Common myeloid progenitor, CD34-positive (primary cell): ENCODE measurements around the gene ECM1.

Experiments used
- CTCF ChIA-PET: fragments of 350-600 bp; sonication (Branson Sonifier 250); formaldehyde crosslinking; loops from one replicate; lab custom pipeline; 2021; ENCODE audit warnings: antibody characterized with exemption; lab: Charles Lee
- POLR2A ChIA-PET: fragments of 350-600 bp; sonication (Branson Sonifier 250); formaldehyde crosslinking; loops from one replicate; lab custom pipeline; 2021; ENCODE audit warnings: antibody characterized with exemption; lab: Charles Lee
- DNase-seq, 3 donors: peaks; one replicate each; pipeline versions ENCODE4 v3.0.0 to v3.0.0-alpha.2; 2013
- H3K27ac ChIP-seq, 2 experiments: 1 replicate in 1 of 2; 2 replicates in 1 of 2; pipeline ENCODE4 v1.7.0; 2013; ENCODE audit warnings: inconsistent platforms in 2 of 2, low read length in 2 of 2, mild to moderate bottlenecking in 2 of 2, low read depth in 1 of 2, moderate library complexity in 1 of 2; ENCODE audit not compliant: severe bottlenecking in 2 of 2, insufficient read depth in 1 of 2, poor library complexity in 1 of 2
- H3K27me3 ChIP-seq, 5 experiments: replicated peaks in 2 of 5; 1 replicate in 3 of 5; 2 replicates in 2 of 5; pipeline versions ENCODE4 v1.6.1 to v1.7.0; 2013; ENCODE audit warnings: low read length in 4 of 5, mild to moderate bottlenecking in 2 of 5, moderate library complexity in 2 of 5, inconsistent platforms in 1 of 5; ENCODE audit not compliant: insufficient read depth in 5 of 5, control insufficient read depth in 4 of 5
- H3K36me3 ChIP-seq, 4 experiments: 1 replicate in 2 of 4; 2 replicates in 2 of 4; pipeline versions ENCODE4 v1.6.1 to v1.7.0; 2013; ENCODE audit warnings: low read length in 3 of 4, control low read depth in 1 of 4, mild to moderate bottlenecking in 1 of 4; ENCODE audit not compliant: control insufficient read depth in 4 of 4, insufficient read depth in 4 of 4
- H3K4me1 ChIP-seq, 4 experiments: 1 replicate in 3 of 4; 2 replicates in 1 of 4; pipeline versions ENCODE4 v1.6.1 to v1.7.1; 2013; ENCODE audit warnings: low read length in 3 of 4, mild to moderate bottlenecking in 3 of 4, control low read depth in 1 of 4, inconsistent platforms in 1 of 4, moderate library complexity in 1 of 4; ENCODE audit not compliant: control insufficient read depth in 4 of 4, insufficient read depth in 4 of 4; ENCODE audit errors: control extremely low read depth in 1 of 4
- H3K4me3 ChIP-seq, 7 experiments: 1 replicate in 4 of 7; 2 replicates in 3 of 7; pipeline versions ENCODE4 v1.5.1 to v1.7.0; 2013; ENCODE audit warnings: mild to moderate bottlenecking in 7 of 7, low read length in 6 of 7, moderate library complexity in 6 of 7, inconsistent platforms in 2 of 7, low read depth in 2 of 7, control low read depth in 1 of 7; ENCODE audit not compliant: insufficient read depth in 4 of 7, control insufficient read depth in 1 of 7; ENCODE audit errors: extremely low read depth in 1 of 7
- H3K9me3 ChIP-seq, 5 experiments: 1 replicate in 4 of 5; 2 replicates in 1 of 5; pipeline versions ENCODE4 v1.6.1 to v1.7.1; 2013; ENCODE audit warnings: low read length in 4 of 5, mild to moderate bottlenecking in 2 of 5, inconsistent platforms in 1 of 5, low read depth in 1 of 5, moderate library complexity in 1 of 5; ENCODE audit not compliant: control insufficient read depth in 4 of 5, insufficient read depth in 2 of 5; ENCODE audit errors: control extremely low read depth in 1 of 5
- WGBS: methylation state at CpG from one replicate; pipeline ENCODE4 v1.1.5; 2013; ENCODE audit not compliant: insufficient coverage; 5-methylcytosine and 5-hydroxymethylcytosine counted together

The ECM1 gene

GRCh38 chr1:150551784-150552127, 43.8 kb downstream of the ECM1 start:
- no peak overlapping the region for H3K27ac ChIP-seq
- H3K9me3 ChIP-seq = no peaks in the 10 kb centered on the region
- DNase-seq = peak in 2 of 3 donors; percentile 41 to 46
- peak overlapping the region in 1 of 7 experiments; percentile 13 for H3K4me3 ChIP-seq
- ChIA-PET CTCF (interaction anchor here (0.6 to 10.5 kb wide), 13 partner anchors 7 to 503 kb away, joined by 3 to 59 read pairs (median 3); no protein-coding TSS in a partner anchor), POLR2A (interaction anchor here (0.5 to 1.0 kb wide), 2 partner anchors 9 to 189 kb away, joined by 3 read pairs; no protein-coding TSS in a partner anchor)
- no CpG with 5 or more reads among the region's 1 CpG for WGBS
- no peaks in the 10 kb centered on the region for H3K27me3 ChIP-seq
- H3K36me3 ChIP-seq = peaks cover 4 to 12% (median 11%) of the 10 kb centered on the region in 4 experiments
- peaks cover 4 to 57% (median 48%) of the 10 kb centered on the region in 4 experiments for H3K4me1 ChIP-seq

DNA sequence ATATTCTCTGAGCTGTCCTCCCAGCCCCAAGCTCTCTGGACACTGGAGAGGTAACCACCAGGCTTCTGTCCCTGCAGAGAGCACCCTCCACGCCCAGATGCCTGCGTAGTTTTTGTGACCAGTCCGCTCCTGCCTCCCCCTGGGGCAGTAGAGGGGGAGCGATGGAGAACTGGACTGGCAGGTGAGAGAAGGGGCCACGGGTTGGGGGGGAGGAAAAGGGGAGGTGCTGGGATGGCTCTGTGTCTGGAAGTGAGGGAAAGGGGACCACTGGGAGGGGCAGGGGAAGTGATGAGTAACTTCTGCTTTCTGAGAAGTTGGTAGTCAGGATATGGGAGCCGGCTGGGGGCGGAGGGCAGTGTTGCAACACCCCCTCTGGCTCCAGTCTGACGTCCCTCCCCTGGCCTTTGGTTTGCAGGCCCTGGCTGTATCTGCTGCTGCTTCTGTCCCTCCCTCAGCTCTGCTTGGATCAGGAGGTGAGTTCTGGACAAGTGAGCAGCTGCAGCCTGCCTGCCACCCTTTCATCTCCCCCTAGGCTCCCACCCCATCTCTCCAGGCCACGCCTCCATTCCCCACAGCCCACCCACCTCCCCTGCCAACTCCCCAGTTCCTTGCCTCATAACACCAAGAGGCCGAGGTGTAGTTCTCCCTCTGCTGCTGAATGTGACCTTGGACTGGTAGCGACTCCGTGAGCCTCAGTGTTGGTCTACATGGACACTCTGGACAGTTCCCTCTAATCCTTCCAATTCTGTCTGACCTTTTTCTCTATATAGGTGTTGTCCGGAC, 44.4 kb downstream of the ECM1 start:
- Histone ChIP-seq H3K36me3 (peaks cover 4 to 15% (median 11%) of the 10 kb centered on the region in 4 experiments), H3K9me3 (no peaks in the 10 kb centered on the region), H3K4me1 (peaks cover 4 to 57% (median 48%) of the 10 kb centered on the region in 4 experiments), H3K27me3 (no peaks in the 10 kb centered on the region), H3K27ac (peak overlapping the region; percentile 61 to 76), H3K4me3 (peak overlapping the region in 4 of 7 experiments; percentile 28 to 51 (median 38))
- CTCF ChIA-PET = interaction anchor here (0.6 to 10.5 kb wide), 11 partner anchors 6 to 502 kb away, joined by 3 to 59 read pairs (median 4); no protein-coding TSS in a partner anchor
- POLR2A ChIA-PET = interaction anchor here (0.5 to 1.0 kb wide), 2 partner anchors 8 to 190 kb away, joined by 3 read pairs; no protein-coding TSS in a partner anchor
- 18% methylated on average over 10 of the region's 13 CpGs for WGBS
- DNase-seq = peak; percentile 87 to 94 (median 92)

- Histone ChIP-seq H3K36me3 (peaks cover 4 to 21% (median 14%) of the 10 kb centered on the region in 4 experiments), H3K27me3 (no peaks in the 10 kb centered on the region), H3K4me1 (peaks cover 4 to 59% (median 48%) of the 10 kb centered on the region in 4 experiments), H3K9me3 (no peaks in the 10 kb centered on the region), H3K27ac (peak overlapping the region; percentile 61 to 76), H3K4me3 (peak overlapping the region in 4 of 7 experiments; percentile 4 to 51 (median 38))
- DNase-seq = no peak
- ChIA-PET CTCF (no interaction called here), POLR2A (interaction anchor here (1.0 kb wide), 1 partner anchor 8 kb away, joined by 3 read pairs; no protein-coding TSS in a partner anchor)
- 85% methylated on average over 6 of the region's 12 CpGs for WGBS
Measured at GRCh38 chr1:150552911-150553289, 45.0 kb downstream of the ECM1 start.

DNA sequence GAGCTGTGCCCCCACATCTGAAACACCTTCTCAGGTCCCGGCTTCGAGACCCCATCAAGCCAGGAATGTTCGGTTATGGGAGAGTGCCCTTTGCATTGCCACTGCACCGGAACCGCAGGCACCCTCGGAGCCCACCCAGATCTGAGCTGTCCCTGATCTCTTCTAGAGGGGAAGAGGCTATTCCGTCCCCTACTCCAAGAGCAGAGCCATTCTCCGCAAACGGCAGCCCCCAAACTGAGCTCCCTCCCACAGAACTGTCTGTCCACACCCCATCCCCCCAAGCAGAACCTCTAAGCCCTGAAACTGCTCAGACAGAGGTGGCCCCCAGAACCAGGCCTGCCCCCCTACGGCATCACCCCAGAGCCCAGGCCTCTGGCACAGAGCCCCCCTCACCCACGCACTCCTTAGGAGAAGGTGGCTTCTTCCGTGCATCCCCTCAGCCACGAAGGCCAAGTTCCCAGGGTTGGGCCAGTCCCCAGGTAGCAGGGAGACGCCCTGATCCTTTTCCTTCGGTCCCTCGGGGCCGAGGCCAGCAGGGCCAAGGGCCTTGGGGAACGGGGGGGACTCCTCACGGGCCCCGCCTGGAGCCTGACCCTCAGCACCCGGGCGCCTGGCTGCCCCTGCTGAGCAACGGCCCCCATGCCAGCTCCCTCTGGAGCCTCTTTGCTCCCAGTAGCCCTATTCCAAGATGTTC, 45.6 kb downstream of the ECM1 start:
- Histone ChIP-seq H3K4me1 (peaks cover 4 to 62% (median 47%) of the 10 kb centered on the region in 4 experiments), H3K27ac (peak overlapping the region in 1 of 2 experiments; percentile 76), H3K4me3 (peak overlapping the region in 1 of 7 experiments; percentile 4), H3K27me3 (no peaks in the 10 kb centered on the region), H3K9me3 (no peaks in the 10 kb centered on the region), H3K36me3 (peaks cover 4 to 25% (median 17%) of the 10 kb centered on the region in 4 experiments)
- POLR2A ChIA-PET = interaction anchor here (0.6 kb wide), 1 partner anchor 311 kb away, joined by 3 read pairs; no protein-coding TSS in a partner anchor
- DNase-seq = no peak
- CTCF ChIA-PET = interaction anchor here (0.6 to 0.8 kb wide), 2 partner anchors 21 to 95 kb away, joined by 3 read pairs; no protein-coding TSS in a partner anchor
- 97% methylated on average over 20 of the region's 23 CpGs for WGBS

- CTCF ChIA-PET = interaction anchor here (0.6 to 0.8 kb wide), 2 partner anchors 22 to 95 kb away, joined by 3 read pairs; no protein-coding TSS in a partner anchor
- no peak overlapping the region for H3K4me3 ChIP-seq
- 100% methylated on average over 5 of the region's 8 CpGs for WGBS
- no peaks in the 10 kb centered on the region for H3K9me3 ChIP-seq
- peaks cover 4 to 26% (median 17%) of the 10 kb centered on the region in 4 experiments for H3K36me3 ChIP-seq
- DNase-seq = no peak
- POLR2A ChIA-PET = no interaction called here
- peaks cover 4 to 64% (median 45%) of the 10 kb centered on the region in 4 experiments for H3K4me1 ChIP-seq
- H3K27ac ChIP-seq = peak overlapping the region in 1 of 2 experiments; percentile 76
- H3K27me3 ChIP-seq = no peaks in the 10 kb centered on the region
Measured at GRCh38 chr1:150554086-150554452, 46.2 kb downstream of the ECM1 start.

DNA sequence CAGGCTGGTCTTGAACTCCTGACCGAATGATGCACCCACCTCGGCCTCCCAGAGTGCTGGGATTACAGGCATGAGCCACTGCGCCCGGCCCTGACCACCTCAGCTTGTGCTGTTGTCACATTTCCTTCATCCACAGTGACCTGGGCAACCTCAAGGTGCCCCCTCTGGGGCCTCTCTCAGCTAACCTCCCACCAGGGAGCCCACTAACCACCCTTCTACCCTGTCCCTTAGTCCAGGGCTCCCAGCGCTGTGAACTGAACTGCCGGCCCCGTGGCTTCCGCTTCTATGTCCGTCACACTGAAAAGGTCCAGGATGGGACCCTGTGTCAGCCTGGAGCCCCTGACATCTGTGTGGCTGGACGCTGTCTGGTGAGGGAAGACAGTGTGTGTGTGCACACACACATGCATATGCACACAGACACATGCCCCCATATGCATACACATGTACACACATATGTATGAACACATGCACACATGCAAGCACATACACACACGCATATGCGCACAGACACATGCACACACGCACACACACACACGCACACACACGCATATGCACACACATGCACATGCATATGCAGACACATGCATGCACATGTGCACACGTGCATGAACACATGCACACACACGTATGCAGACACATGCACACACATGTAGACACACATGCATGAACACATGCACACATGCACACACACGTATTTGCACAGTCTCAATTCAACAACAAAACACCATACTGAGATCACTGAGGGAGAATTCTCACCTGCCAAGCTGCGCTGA, 47.5 kb downstream of the ECM1 start:
- Histone ChIP-seq H3K27me3 (no peaks in the 10 kb centered on the region), H3K4me3 (no peak overlapping the region), H3K4me1 (peaks cover 4 to 65% (median 48%) of the 10 kb centered on the region in 4 experiments), H3K9me3 (no peaks in the 10 kb centered on the region), H3K27ac (no peak overlapping the region), H3K36me3 (peaks cover 4 to 27% (median 17%) of the 10 kb centered on the region in 4 experiments)
- peak in 1 of 3 donors; percentile 7 for DNase-seq
- POLR2A ChIA-PET = no interaction called here
- WGBS = 87% methylated on average over 18 of the region's 19 CpGs
- CTCF ChIA-PET = interaction anchor here (0.7 to 11.1 kb wide), 5 partner anchors 8 to 72 kb away, joined by 3 to 150 read pairs (median 4); partner anchors contain the start of genes ADAMTSL4 and MCL1
